WTC11 (cell line): ENCODE data around the gene SPSB2. TPM values are rescaled to one million over a fixed set of nuclear protein-coding genes. Genes with fewer than 3 reads are reported as not detected.
A peak's percentile ranks its signal among the peaks of the same experiment; 100 is the strongest.

Experiments
- ATAC-seq: fragments of 200-7000 bp; cut with Tn5 transposase; 2 replicates; pipeline ENCODE4 v1.10.0; 2021; ENCODE audit warnings: mild to moderate bottlenecking, moderate library complexity
- CTCF ChIA-PET: fragments of 300-600 bp; sonication (Branson Sonifier 250); formaldehyde crosslinking; loops from one replicate; lab custom pipeline; 2021; ENCODE audit warnings: antibody characterized with exemption; lab: Charles Lee
- POLR2A ChIA-PET: fragments of 350-600 bp; sonication (Branson Sonifier 250); formaldehyde crosslinking; loops from one replicate; lab custom pipeline; 2021; ENCODE audit warnings: antibody characterized with exemption; lab: Charles Lee
- DNase-seq: peaks from one replicate; pipeline ENCODE4 v3.0.0; 2021; ENCODE audit warnings: low spot score
- H3K27ac Mint-ChIP-seq: 2 replicates; pipeline ENCODE4 v1.8.0; 2021; ENCODE audit warnings: mixed read lengths
- H3K27me3 Mint-ChIP-seq: 2 replicates; pipeline ENCODE4 v1.8.0; 2021; ENCODE audit warnings: low read depth, mild to moderate bottlenecking, moderate library complexity, mixed read lengths
- H3K36me3 Mint-ChIP-seq: 2 replicates; pipeline ENCODE4 v1.8.0; 2021; ENCODE audit warnings: mixed read lengths
- H3K4me1 Mint-ChIP-seq: 2 replicates; pipeline ENCODE4 v1.8.0; 2022; ENCODE audit warnings: mixed read lengths
- H3K4me3 Mint-ChIP-seq: 2 replicates; pipeline ENCODE4 v1.8.0; 2021; ENCODE audit warnings: mild to moderate bottlenecking, moderate library complexity, mixed read lengths
- H3K9me3 Mint-ChIP-seq: 2 replicates; pipeline ENCODE4 v1.8.0; 2021; ENCODE audit warnings: mixed read lengths
- ATF3 ChIP-seq: sonication (generic); formaldehyde crosslinking; conservative IDR thresholded peaks from 2 replicates; pipeline ENCODE4 v1.8.1; 2022; ENCODE audit warnings: mild to moderate bottlenecking, missing genetic modification reagents
- CREM ChIP-seq: sonication (generic); formaldehyde crosslinking; IDR thresholded peaks from 2 replicates; pipeline ENCODE4 v1.8.1; 2022; ENCODE audit warnings: mild to moderate bottlenecking, missing genetic modification reagents, moderate library complexity
- E2F1 ChIP-seq: sonication (generic); formaldehyde crosslinking; IDR thresholded peaks from 2 replicates; pipeline ENCODE4 v1.8.0; 2022; ENCODE audit warnings: mild to moderate bottlenecking, missing genetic modification reagents
- EMX1 ChIP-seq: fragments of 250-450 bp; sonication (Bioruptor Pico); IDR thresholded peaks from 2 replicates; pipeline ENCODE4 v1.8.0; 2021; ENCODE audit warnings: mild to moderate bottlenecking
- ESRRA ChIP-seq: sonication (generic); formaldehyde crosslinking; IDR thresholded peaks from 2 replicates; pipeline ENCODE4 v1.8.1; 2022; ENCODE audit warnings: mild to moderate bottlenecking, missing genetic modification reagents, borderline replicate concordance
- ETV6 ChIP-seq: sonication (generic); formaldehyde crosslinking; IDR thresholded peaks from 2 replicates; pipeline ENCODE4 v1.8.1; 2022; ENCODE audit warnings: mild to moderate bottlenecking, missing genetic modification reagents
- GTF2I ChIP-seq: fragments of 250-450 bp; sonication (Bioruptor Pico); conservative IDR thresholded peaks from 2 replicates; pipeline ENCODE4 v1.4.0; 2021; ENCODE audit warnings: mild to moderate bottlenecking
- IRF1 ChIP-seq: sonication (generic); formaldehyde crosslinking; IDR thresholded peaks from 2 replicates; pipeline ENCODE4 v1.8.0; 2023; ENCODE audit warnings: missing genetic modification reagents
- KAT7 ChIP-seq: sonication (generic); formaldehyde crosslinking; IDR thresholded peaks from 2 replicates; pipeline ENCODE4 v1.8.1; 2023; ENCODE audit warnings: missing genetic modification reagents, mild to moderate bottlenecking, borderline replicate concordance
- MAX ChIP-seq: sonication (generic); formaldehyde crosslinking; IDR thresholded peaks from 2 replicates; pipeline ENCODE4 v1.8.0; 2022; ENCODE audit warnings: mild to moderate bottlenecking, missing genetic modification reagents
- NFYB ChIP-seq: sonication (generic); formaldehyde crosslinking; conservative IDR thresholded peaks from 2 replicates; pipeline ENCODE4 v1.8.0; 2022; ENCODE audit warnings: low read depth, missing genetic modification reagents
- NR1H2 ChIP-seq: sonication (generic); formaldehyde crosslinking; IDR thresholded peaks from 2 replicates; pipeline ENCODE4 v1.9.0; 2021; ENCODE audit warnings: mild to moderate bottlenecking, moderate library complexity, missing genetic modification reagents
- NR2C2 ChIP-seq: sonication (generic); formaldehyde crosslinking; IDR thresholded peaks from 2 replicates; pipeline ENCODE4 v1.8.0; 2022; ENCODE audit warnings: mild to moderate bottlenecking, missing genetic modification reagents
- OVOL2 ChIP-seq: fragments of 250-450 bp; sonication (Bioruptor Pico); IDR thresholded peaks from 2 replicates; pipeline ENCODE4 v1.9.0; 2021; ENCODE audit warnings: mild to moderate bottlenecking, borderline replicate concordance
- RORB ChIP-seq: fragments of 250-450 bp; sonication (Bioruptor Pico); IDR thresholded peaks from 2 replicates; pipeline ENCODE4 v1.9.0; 2021; ENCODE audit warnings: mild to moderate bottlenecking
- SMAD4 ChIP-seq: sonication (generic); formaldehyde crosslinking; IDR thresholded peaks from 2 replicates; pipeline ENCODE4 v1.8.0; 2022; ENCODE audit warnings: mild to moderate bottlenecking, missing genetic modification reagents
- SOX15 ChIP-seq: fragments of 250-450 bp; sonication (Bioruptor Pico); IDR thresholded peaks from 2 replicates; pipeline ENCODE4 v1.9.0; 2021; ENCODE audit warnings: mild to moderate bottlenecking
- SP1 ChIP-seq: sonication (generic); formaldehyde crosslinking; conservative IDR thresholded peaks from 2 replicates; pipeline ENCODE4 v1.8.1; 2022; ENCODE audit warnings: missing genetic modification reagents
- ZNF121 ChIP-seq: sonication (generic); formaldehyde crosslinking; IDR thresholded peaks from 2 replicates; pipeline ENCODE4 v1.8.0; 2023; ENCODE audit warnings: missing genetic modification reagents
- ZNF138 ChIP-seq: sonication (generic); formaldehyde crosslinking; conservative IDR thresholded peaks from 2 replicates; pipeline ENCODE4 v1.8.1; 2022; ENCODE audit warnings: mild to moderate bottlenecking, moderate library complexity, missing genetic modification reagents
- ZNF232 ChIP-seq: sonication (generic); formaldehyde crosslinking; IDR thresholded peaks from 2 replicates; pipeline ENCODE4 v1.8.0; 2022; ENCODE audit warnings: mild to moderate bottlenecking, missing genetic modification reagents
- ZNF281 ChIP-seq: sonication (generic); formaldehyde crosslinking; IDR thresholded peaks from 2 replicates; pipeline ENCODE4 v1.8.0; 2023; ENCODE audit warnings: mild to moderate bottlenecking, missing genetic modification reagents
- ZNF416 ChIP-seq: fragments of 250-450 bp; sonication (Bioruptor Pico); IDR thresholded peaks from 2 replicates; pipeline ENCODE4 v1.9.0; 2021; ENCODE audit warnings: mild to moderate bottlenecking, inconsistent platforms
- ZNF512 ChIP-seq: sonication (generic); formaldehyde crosslinking; IDR thresholded peaks from 2 replicates; pipeline ENCODE4 v1.8.1; 2022; ENCODE audit warnings: missing genetic modification reagents, borderline replicate concordance
- ZNF532 ChIP-seq: fragments of 250-450 bp; sonication (Bioruptor Pico); IDR thresholded peaks from 2 replicates; pipeline ENCODE4 v1.9.0; 2021; ENCODE audit warnings: mild to moderate bottlenecking, borderline replicate concordance
- total RNA-seq: library from RNA; stranded (reverse); gene quantifications from 3 replicates; pipeline ENCODE4 v1.2.3, GENCODE V29; 2021

SPSB2 gene
- total RNA-seq, 1 experiment from 2014 or later: 25.5 TPM

- ATAC-seq (peak; percentile 63), DNase-seq (peak; percentile 79)
- Mint-ChIP-seq H3K27ac (peak within 1 kb of the TSS; percentile 87), H3K9me3 (no peaks in the 10 kb centered on the region), H3K36me3 (peaks cover 64% of the 10 kb centered on the region), H3K27me3 (no peaks in the 10 kb centered on the region), H3K4me3 (peak within 1 kb of the TSS; percentile 89), H3K4me1 (peaks cover 60% of the 10 kb centered on the region)
- ChIA-PET POLR2A (interaction anchor here (1.0 to 4.3 kb wide), 11 partner anchors 16 to 114 kb away, joined by 3 to 33 read pairs (median 4); partner anchors contain the start of genes ATN1, C12orf57, CDCA3 and ENO2), CTCF (interaction anchor here (0.6 to 8.5 kb wide), 13 partner anchors 15 to 238 kb away, joined by 3 to 181 read pairs (median 5); partner anchors contain the start of genes C12orf57, CDCA3, MLF2 and RNU7-1)
- TF ChIP-seq ZNF512 (CRISPR knock-in tag) (no peak), ZNF138 (CRISPR knock-in tag) (0 out of 2 replicates have a peak, but pooled peaks have one; percentile 14), NR1H2 (no peak), ESRRA (CRISPR knock-in tag) (no peak; the same call in 1 of the 2 replicates), SMAD4 (CRISPR knock-in tag) (0 out of 2 replicates have a peak, but pooled peaks have one; percentile 2), NR2C2 (CRISPR knock-in tag) (no peak), GTF2I (CRISPR knock-in tag) (no peak), SOX15 (CRISPR knock-in tag) (no peak), CREM (CRISPR knock-in tag) (peak; percentile 33; the same call in 1 of the 2 replicates), ZNF121 (CRISPR knock-in tag) (peak; percentile 21; the same call in 1 of the 2 replicates), ETV6 (no peak), NFYB (no peak), SP1 (CRISPR knock-in tag) (peak; percentile 56), ZNF416 (0 out of 2 replicates have a peak, but pooled peaks have one; percentile 10), MAX (CRISPR knock-in tag) (peak; percentile 53; the same call in 1 of the 2 replicates), ATF3 (no peak), EMX1 (CRISPR knock-in tag) (no peak), ZNF281 (CRISPR knock-in tag) (peak; percentile 43; the same call in 1 of the 2 replicates), ZNF232 (peak; percentile 61; the same call in 1 of the 2 replicates), ZNF532 (no peak), OVOL2 (0 out of 2 replicates have a peak, but pooled peaks have one; percentile 31), IRF1 (no peak), RORB (CRISPR knock-in tag) (no peak; the same call in 1 of the 2 replicates), KAT7 (CRISPR knock-in tag) (no peak), E2F1 (CRISPR knock-in tag) (no peak)
Observed at GRCh38 chr12:6867413-6868210, 5.5 kb downstream of the SPSB2 start, which contains the start of gene TPI1. Gene TPI1 (plus strand): TSS chr12:6867531. CDS start chr12:6867567, 36 bp downstream.
